IMR-90 (cell line): ENCODE data around the gene PRM3. TPM values are rescaled to one million over a fixed set of nuclear protein-coding genes. Genes with fewer than 3 reads are reported as not detected.

ENCODE experiments used
- ATAC-seq: fragments of 200-7000 bp; cut with Tn5 transposase; 2 replicates; pipeline ENCODE4 v1.9.1; 2020; ENCODE audit warnings: low read depth, mild to moderate bottlenecking, moderate library complexity
- BruUV-seq: library from RNA; stranded (reverse); fragments of 400-500 nt; replicated peaks from 2 replicates; lab custom pipeline; 2021; lab: Mats Ljungman, UMichigan
- CTCF ChIA-PET: fragments of 300-600 bp; formaldehyde crosslinking; extraction: SDS; loops from one replicate; lab custom pipeline; 2021; ENCODE audit warnings: antibody characterized with exemption; lab: Yijun Ruan, JAX
- POLR2A ChIA-PET: fragments of 300-600 bp; sonication (Branson Sonifier 250); formaldehyde crosslinking; loops from one replicate; lab custom pipeline; 2022; ENCODE audit warnings: antibody characterized with exemption; ENCODE audit not compliant: unreplicated experiment; lab: Charles Lee
- DNase-seq: peaks from one replicate; pipeline ENCODE4 v3.0.0; 2013
- H2AFZ ChIP-seq: replicated peaks from 2 replicates; pipeline ENCODE3; 2013; ENCODE audit warnings: low read length, mild to moderate bottlenecking; ENCODE audit not compliant: poor library complexity
- H2AK5ac ChIP-seq: 2 replicates; pipeline ENCODE4 v1.6.1; 2013; ENCODE audit warnings: low read depth, low read length, inconsistent platforms
- H2AK9ac ChIP-seq: replicated peaks from 2 replicates; pipeline ENCODE3; 2013; ENCODE audit warnings: mild to moderate bottlenecking, low read depth, low read length, moderate library complexity; ENCODE audit not compliant: poor library complexity
- H2BK120ac ChIP-seq: 2 replicates; pipeline ENCODE4 v1.6.1; 2013; ENCODE audit warnings: low read depth, low read length, inconsistent platforms
- H2BK15ac ChIP-seq: 3 replicates; pipeline ENCODE4 v1.6.1; 2013; ENCODE audit warnings: low read depth, low read length, inconsistent platforms
- H2BK20ac ChIP-seq: 2 replicates; pipeline ENCODE4 v1.6.1; 2013; ENCODE audit warnings: low read depth, mild to moderate bottlenecking, inconsistent platforms, low read length, moderate library complexity
- H2BK5ac ChIP-seq: 2 replicates; pipeline ENCODE4 v1.6.1; 2013; ENCODE audit warnings: mild to moderate bottlenecking, low read depth, low read length, inconsistent platforms; ENCODE audit not compliant: poor library complexity, severe bottlenecking
- H3K14ac ChIP-seq: replicated peaks from 2 replicates; pipeline ENCODE4 v1.6.1; 2013; ENCODE audit warnings: low read depth, low read length, inconsistent platforms
- H3K18ac ChIP-seq: 2 replicates; pipeline ENCODE4 v1.6.1; 2013; ENCODE audit warnings: low read depth, low read length, control low read depth
- H3K23ac ChIP-seq: 2 replicates; pipeline ENCODE4 v1.6.1; 2013; ENCODE audit warnings: low read depth, low read length, inconsistent platforms
- H3K27ac ChIP-seq: 2 replicates; pipeline ENCODE4 v1.5.1; 2013; ENCODE audit warnings: mild to moderate bottlenecking, control low read depth, low read length; ENCODE audit not compliant: insufficient read depth
- H3K27me3 ChIP-seq: 2 replicates; pipeline ENCODE4 v1.6.1; 2013; ENCODE audit warnings: low read length; ENCODE audit not compliant: control insufficient read depth, insufficient read depth
- H3K36me3 ChIP-seq: 2 replicates; pipeline ENCODE4 v1.6.1; 2013; ENCODE audit warnings: low read length, mixed read lengths; ENCODE audit not compliant: control insufficient read depth, insufficient read depth
- H3K4ac ChIP-seq: 2 replicates; pipeline ENCODE4 v1.6.1; 2013; ENCODE audit warnings: low read depth, low read length, inconsistent platforms
- H3K4me1 ChIP-seq: 2 replicates; pipeline ENCODE4 v1.6.1; 2013; ENCODE audit warnings: low read length, mixed read lengths; ENCODE audit not compliant: control insufficient read depth, insufficient read depth
- H3K4me2 ChIP-seq: 2 replicates; pipeline ENCODE4 v1.6.1; 2013; ENCODE audit warnings: low read depth, mild to moderate bottlenecking, control low read depth, low read length, moderate library complexity
- H3K4me3 ChIP-seq: 2 replicates; pipeline ENCODE4 v1.5.1; 2013; ENCODE audit warnings: low read depth, mild to moderate bottlenecking, control low read depth, low read length, moderate library complexity; ENCODE audit not compliant: insufficient read depth
- H3K56ac ChIP-seq: 2 replicates; pipeline ENCODE4 v1.6.1; 2013; ENCODE audit warnings: low read length, inconsistent platforms; ENCODE audit not compliant: insufficient read depth; ENCODE audit errors: extremely low read depth
- H3K79me1 ChIP-seq, 2 experiments: 2 replicates each; pipeline ENCODE4 v1.6.1; 2013; ENCODE audit warnings: low read length in 2 of 2, inconsistent platforms in 1 of 2, low read depth in 1 of 2
- H3K9ac ChIP-seq: 2 replicates; pipeline ENCODE4 v1.6.1; 2013; ENCODE audit warnings: low read depth, low read length, control low read depth
- H3K9me1 ChIP-seq: 2 replicates; pipeline ENCODE4 v1.6.1; 2013; ENCODE audit warnings: low read length, inconsistent platforms; ENCODE audit not compliant: insufficient read depth
- H3K9me3 ChIP-seq: 2 replicates; pipeline ENCODE4 v1.6.1; 2013; ENCODE audit warnings: low read length; ENCODE audit not compliant: control insufficient read depth, insufficient read depth
- H4K20me1 ChIP-seq: 2 replicates; pipeline ENCODE4 v1.6.1; 2013; ENCODE audit warnings: low read length, inconsistent platforms; ENCODE audit not compliant: insufficient read depth
- H4K5ac ChIP-seq: 2 replicates; pipeline ENCODE4 v1.6.1; 2013; ENCODE audit warnings: mild to moderate bottlenecking, low read depth, low read length, control low read depth
- H4K8ac ChIP-seq, 2 experiments: 2 replicates each; pipeline ENCODE4 v1.6.1; 2013; ENCODE audit warnings: low read depth in 2 of 2, low read length in 2 of 2, control low read depth in 1 of 2, inconsistent platforms in 1 of 2
- H4K91ac ChIP-seq: 2 replicates; pipeline ENCODE4 v1.6.1; 2013; ENCODE audit warnings: low read depth, low read length, inconsistent platforms; ENCODE audit not compliant: insufficient read depth
- BHLHE40 ChIP-seq: fragments of 150-350 bp; IDR thresholded peaks from 2 replicates; pipeline ENCODE4 v1.6.1; 2016; ENCODE audit warnings: mild to moderate bottlenecking, low read depth, low read length
- CEBPB ChIP-seq: IDR thresholded peaks from 2 replicates; pipeline ENCODE4 v1.6.1; 2012; ENCODE audit warnings: low read depth, low read length, improper control_type of control experiment
- CHD1 ChIP-seq: IDR thresholded peaks from 2 replicates; pipeline ENCODE4 v1.6.1; 2012; ENCODE audit warnings: low read depth, low read length, improper control_type of control experiment
- CTCF ChIP-seq: conservative IDR thresholded peaks from 2 replicates; pipeline ENCODE4 v1.5.1; 2012; ENCODE audit warnings: mild to moderate bottlenecking, low read depth, low read length, improper control_type of control experiment
- ELK1 ChIP-seq: fragments of 150-350 bp; IDR thresholded peaks from 2 replicates; pipeline ENCODE4 v1.6.1; 2016; ENCODE audit warnings: low read depth, mild to moderate bottlenecking, low read length, moderate library complexity, borderline replicate concordance
- FOS ChIP-seq: fragments of 150-350 bp; IDR thresholded peaks from 2 replicates; pipeline ENCODE4 v1.6.1; 2016; ENCODE audit warnings: low read depth, low read length
- MAFK ChIP-seq: IDR thresholded peaks from 2 replicates; pipeline ENCODE4 v1.6.1; 2012; ENCODE audit warnings: low read depth, low read length, improper control_type of control experiment
- MAZ ChIP-seq: IDR thresholded peaks from 2 replicates; pipeline ENCODE4 v1.6.1; 2012; ENCODE audit warnings: low read depth, mild to moderate bottlenecking, low read length, improper control_type of control experiment, moderate library complexity, borderline replicate concordance
- NFE2L2 ChIP-seq: fragments of 150-350 bp; IDR thresholded peaks from 2 replicates; pipeline ENCODE4 v1.6.1; 2016; ENCODE audit warnings: low read depth, mild to moderate bottlenecking, low read length
- POLR2A ChIP-seq: IDR thresholded peaks from 2 replicates; pipeline ENCODE4 v1.6.1; 2012; ENCODE audit warnings: mild to moderate bottlenecking, low read depth, low read length
- RAD21 ChIP-seq: IDR thresholded peaks from 2 replicates; pipeline ENCODE4 v1.6.1; 2012; ENCODE audit warnings: low read length, improper control_type of control experiment
- RCOR1 ChIP-seq: IDR thresholded peaks from 2 replicates; pipeline ENCODE4 v1.6.1; 2012; ENCODE audit warnings: mild to moderate bottlenecking, low read length, improper control_type of control experiment; ENCODE audit not compliant: insufficient replicate concordance
- RFX5 ChIP-seq: IDR thresholded peaks from 2 replicates; pipeline ENCODE4 v1.8.0; 2012; ENCODE audit warnings: low read depth, mild to moderate bottlenecking, low read length, moderate library complexity
- SMC3 ChIP-seq: fragments of 150-350 bp; IDR thresholded peaks from 2 replicates; pipeline ENCODE4 v1.6.1; 2016; ENCODE audit warnings: low read depth, mild to moderate bottlenecking, antibody characterized with exemption, low read length, moderate library complexity
- USF2 ChIP-seq: fragments of 150-350 bp; IDR thresholded peaks from 2 replicates; pipeline ENCODE4 v1.6.1; 2017; ENCODE audit warnings: mild to moderate bottlenecking, antibody characterized with exemption, low read length, low read depth
- WGBS, 2 experiments: methylation state at CpG; one replicate each; pipeline versions ENCODE4 v1.1.5 to v1.1.7; 2013; ENCODE audit warnings: missing lambda C conversion rate in 2 of 2; ENCODE audit not compliant: insufficient read length in 1 of 2; ENCODE audit errors: extremely low coverage in 2 of 2; 5-methylcytosine and 5-hydroxymethylcytosine counted together
- dilution Hi-C: fragments of 300-500 bp; cut with HindIII; formaldehyde crosslinking; loops from one replicate; pipeline ENCODE4 v1.14.3; 2018; ENCODE audit warnings: low sequenced_read_pairs; ENCODE audit not compliant: unreplicated experiment
- in situ Hi-C: fragments of 300-500 bp; cut with MboI; formaldehyde crosslinking; loops from 3 replicates; pipeline ENCODE4 v1.14.3; 2019; ENCODE audit warnings: low sequenced_read_pairs, inconsistent platforms, mixed read lengths
- intact Hi-C: fragments of 100-400 bp; cut with micrococcal nuclease; formaldehyde crosslinking; loops from 2 replicates; pipeline ENCODE4 v1.10.0; 2022
- polyA plus RNA-seq, 3 experiments: library from polyadenylated mRNA; depleted of rRNA; stranded (reverse); fragments of >200 nt; gene quantifications; 2 replicates each; pipeline ENCODE4 v1.2.3, GENCODE V29; 2012; ENCODE audit warnings: low replicate concordance in 1 of 3
- total RNA-seq: library from RNA; depleted of rRNA; stranded (reverse); fragments of >200 nt; gene quantifications from 2 replicates; pipeline ENCODE4 v1.2.3, GENCODE V29; 2012

Gene PRM3
- total and polyA plus RNA-seq, 2 of the 4 experiments (the other 2 are of a cell fraction): not detected

- DNase-seq: no peak
- in situ Hi-C loops: no loop called here
- Histone ChIP-seq H2AK9ac (no peak overlapping the region), H4K5ac (no peak overlapping the region), H3K79me1 (no peaks in the 10 kb centered on the region), H3K36me3 (no peaks in the 10 kb centered on the region), H3K14ac (no peak overlapping the region), H2BK120ac (no peak overlapping the region), H3K4me2 (no peak overlapping the region), H3K56ac (no peak overlapping the region), H2BK20ac (no peak overlapping the region), H4K8ac (no peak overlapping the region), H2BK15ac (no peak overlapping the region), H3K27me3 (peaks cover 4% of the 10 kb centered on the region), H3K4ac (no peak overlapping the region), H3K9me1 (no peaks in the 10 kb centered on the region), H3K27ac (no peak overlapping the region), H3K4me3 (no peak overlapping the region), H3K9me3 (no peaks in the 10 kb centered on the region), H4K91ac (no peak overlapping the region), H3K23ac (no peak overlapping the region), H4K20me1 (no peaks in the 10 kb centered on the region), H3K18ac (no peak overlapping the region), H2BK5ac (no peak overlapping the region), H2AK5ac (no peak overlapping the region), H3K4me1 (no peaks in the 10 kb centered on the region; the same call in 1 of the 2 replicates), H2AFZ (no peak overlapping the region), H3K9ac (no peak overlapping the region)
- ChIA-PET POLR2A (no interaction called here), CTCF (interaction anchor here (0.6 to 1.6 kb wide), 2 partner anchors 19 to 58 kb away, joined by 3 read pairs; no protein-coding TSS in a partner anchor)
- intact Hi-C loops: no loop called here
- TF ChIP-seq RCOR1 (no peak), POLR2A (no peak), MAZ (no peak), RAD21 (no peak), CEBPB (no peak), MAFK (no peak), CHD1 (no peak), RFX5 (no peak), USF2 (no peak), ELK1 (no peak), BHLHE40 (no peak), NFE2L2 (no peak), FOS (no peak), SMC3 (no peak), CTCF (no peak)
- peak; percentile 27; the same call in 1 of the 2 replicates for ATAC-seq
- no CpG with 5 or more reads among the region's 10 CpGs for WGBS, 2 experiments
- BruUV-seq: no TSS peak
- dilution Hi-C loops: no loop called here
Measured at GRCh38 chr16:11291091-11291703, 17.8 kb upstream of the PRM3 start.
